Stimulated activated CD4-positive, alpha-beta T cell treated with anti-CD3 and anti-CD28 coated beads, Interleukin-15, amount 100 ng/mL, for 1 hour (primary cell): ENCODE results near the gene SLC39A11.

Source experiments
- DNase-seq, 2 donors: peaks; one replicate each; pipeline ENCODE4 v3.0.0-alpha.2; 2020; ENCODE audit warnings: low read depth in 1 of 2, low spot score in 1 of 2

Gene SLC39A11

GRCh38 chr17:72878975-72879660 is 213.4 kb downstream of the SLC39A11 start:
- no peak for DNase-seq

GRCh38 chr17:72877348-72877747 is 215.1 kb downstream of the SLC39A11 start:
- no peak for DNase-seq

- DNase-seq: no peak
Measured at GRCh38 chr17:72876413-72876812, 216.1 kb downstream of the SLC39A11 start.

- no peak for DNase-seq
Measured at GRCh38 chr17:72875361-72875760, 217.1 kb downstream of the SLC39A11 start.

GRCh38 chr17:72872396-72872795 is 220.1 kb downstream of the SLC39A11 start:
- DNase-seq: no peak

- no peak for DNase-seq
Measured at GRCh38 chr17:72870367-72870985, 222.0 kb downstream of the SLC39A11 start.

- no peak for DNase-seq
Measured at GRCh38 chr17:72869630-72870029, 222.9 kb downstream of the SLC39A11 start.

- no peak for DNase-seq
Measured at GRCh38 chr17:72865954-72866353, 226.5 kb downstream of the SLC39A11 start.

- no peak for DNase-seq
Measured at GRCh38 chr17:72863526-72864211, 228.8 kb downstream of the SLC39A11 start.

- no peak for DNase-seq
Measured at GRCh38 chr17:72862276-72862999, 230.1 kb downstream of the SLC39A11 start.

GRCh38 chr17:72861811-72862210 is 230.7 kb downstream of the SLC39A11 start:
- DNase-seq: no peak

- DNase-seq: no peak
Measured at GRCh38 chr17:72860778-72861177, 231.7 kb downstream of the SLC39A11 start.

- DNase-seq: no peak
Measured at GRCh38 chr17:72858826-72859495, 233.5 kb downstream of the SLC39A11 start.

- no peak for DNase-seq
Measured at GRCh38 chr17:72853440-72854415, 238.8 kb downstream of the SLC39A11 start.

GRCh38 chr17:72852277-72852938 is 240.1 kb downstream of the SLC39A11 start:
- no peak for DNase-seq

- no peak for DNase-seq
Measured at GRCh38 chr17:72850410-72851118, 241.9 kb downstream of the SLC39A11 start.

GRCh38 chr17:72846399-72846798 is 246.1 kb downstream of the SLC39A11 start:
- no peak for DNase-seq

GRCh38 chr17:72843591-72843990 is 248.9 kb downstream of the SLC39A11 start:
- DNase-seq: no peak

- DNase-seq: no peak
Measured at GRCh38 chr17:72840019-72840418, 252.5 kb downstream of the SLC39A11 start.
